ENCODE results near the gene CLCNKB.
"Not testable (repeated sequence)": the region's sequence is repeated elsewhere in the genome, so short reads cannot be mapped to it uniquely, and the experiment has no call there.

- TF ChIP-seq CTCF (IDR thresholded peaks at IDR 0.05; ENCODE audit: insufficient read depth, low read depth, low read length); EZH2 (IDR thresholded peaks at IDR 0.05; ENCODE audit: insufficient read depth, low read length): not testable (repeated sequence)
Observed at GRCh38 chr1:16036461-16036860, 7.1 kb upstream of the CLCNKB start.
